Nephron progenitor cell (in vitro differentiated cells): Measurements from ENCODE around the gene PGLYRP4.

Source experiments
- DNase-seq: peaks from one replicate; pipeline ENCODE4 v3.0.0; 2021
- H3K27ac Mint-ChIP-seq: 2 replicates; pipeline ENCODE4 v1.8.0; 2021; ENCODE audit warnings: mild to moderate bottlenecking, moderate library complexity, mixed read lengths
- H3K27me3 Mint-ChIP-seq: 2 replicates; pipeline ENCODE4 v1.8.0; 2021; ENCODE audit warnings: mild to moderate bottlenecking, low read depth, mixed read lengths; ENCODE audit not compliant: poor library complexity
- H3K36me3 Mint-ChIP-seq: 2 replicates; pipeline ENCODE4 v1.8.0; 2021; ENCODE audit warnings: low read depth, mixed read lengths
- H3K4me1 Mint-ChIP-seq: 2 replicates; pipeline ENCODE4 v1.8.0; 2021; ENCODE audit warnings: mixed read lengths
- H3K4me3 Mint-ChIP-seq: 2 replicates; pipeline ENCODE4 v1.8.0; 2021; ENCODE audit warnings: mild to moderate bottlenecking, moderate library complexity, mixed read lengths
- H3K9me3 Mint-ChIP-seq: 2 replicates; pipeline ENCODE4 v1.8.0; 2021; ENCODE audit warnings: mild to moderate bottlenecking, moderate library complexity, mixed read lengths
- TF ChIP-seq, protein P1 (sequence below): fragments of 200-600 bp; sonication (generic); IDR thresholded peaks from 2 replicates; pipeline ENCODE4 v1.5.0; 2021; ENCODE audit warnings: antibody characterized with exemption

Gene PGLYRP4

DNA sequence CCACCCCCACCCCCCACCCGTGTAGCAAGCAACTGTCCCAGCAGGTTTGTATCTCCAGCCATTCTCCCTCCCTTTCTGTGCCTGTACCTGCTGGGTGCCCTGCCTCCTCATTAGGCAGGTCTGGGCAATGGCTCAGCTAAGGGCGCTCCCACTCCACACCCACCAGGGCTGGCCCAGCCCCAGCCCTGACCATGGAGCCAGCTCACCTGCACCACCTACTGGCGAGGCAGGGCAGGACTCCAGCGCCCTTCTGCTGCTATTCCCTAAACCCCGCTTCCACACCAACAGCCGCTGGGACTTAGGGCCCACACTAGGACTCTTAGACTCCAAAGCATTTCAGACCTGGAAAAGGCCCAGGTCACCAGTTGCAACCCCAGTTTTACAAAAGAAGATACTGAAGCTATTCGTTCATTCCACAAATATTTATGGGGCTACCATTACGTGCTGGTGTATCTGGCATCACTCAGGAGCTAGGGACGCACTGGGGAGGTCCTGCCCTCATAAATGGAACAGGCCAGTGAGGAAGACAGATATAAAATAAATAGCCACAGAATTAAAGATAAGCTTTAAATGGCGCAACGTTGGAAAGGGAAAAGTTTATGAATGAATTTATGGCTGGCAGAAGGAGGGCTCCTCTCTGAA is 59.9 kb downstream of the PGLYRP4 start:
- peak; percentile 41 for DNase-seq
- H3K4me1 Mint-ChIP-seq: no peaks in the 10 kb centered on the region
- H3K9me3 Mint-ChIP-seq: peaks cover 16% of the 10 kb centered on the region

More for the DNA sequence above, 59.9 kb downstream of the PGLYRP4 start:
- TF ChIP-seq, protein P1, sequence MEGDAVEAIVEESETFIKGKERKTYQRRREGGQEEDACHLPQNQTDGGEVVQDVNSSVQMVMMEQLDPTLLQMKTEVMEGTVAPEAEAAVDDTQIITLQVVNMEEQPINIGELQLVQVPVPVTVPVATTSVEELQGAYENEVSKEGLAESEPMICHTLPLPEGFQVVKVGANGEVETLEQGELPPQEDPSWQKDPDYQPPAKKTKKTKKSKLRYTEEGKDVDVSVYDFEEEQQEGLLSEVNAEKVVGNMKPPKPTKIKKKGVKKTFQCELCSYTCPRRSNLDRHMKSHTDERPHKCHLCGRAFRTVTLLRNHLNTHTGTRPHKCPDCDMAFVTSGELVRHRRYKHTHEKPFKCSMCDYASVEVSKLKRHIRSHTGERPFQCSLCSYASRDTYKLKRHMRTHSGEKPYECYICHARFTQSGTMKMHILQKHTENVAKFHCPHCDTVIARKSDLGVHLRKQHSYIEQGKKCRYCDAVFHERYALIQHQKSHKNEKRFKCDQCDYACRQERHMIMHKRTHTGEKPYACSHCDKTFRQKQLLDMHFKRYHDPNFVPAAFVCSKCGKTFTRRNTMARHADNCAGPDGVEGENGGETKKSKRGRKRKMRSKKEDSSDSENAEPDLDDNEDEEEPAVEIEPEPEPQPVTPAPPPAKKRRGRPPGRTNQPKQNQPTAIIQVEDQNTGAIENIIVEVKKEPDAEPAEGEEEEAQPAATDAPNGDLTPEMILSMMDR: peak; percentile 27
- H3K36me3 Mint-ChIP-seq: no peaks in the 10 kb centered on the region
- no peak overlapping the region for H3K4me3 Mint-ChIP-seq
- H3K27ac Mint-ChIP-seq: no peak overlapping the region
- peaks cover under 1% of the 10 kb centered on the region for H3K27me3 Mint-ChIP-seq
